Stimulated activated naive CD8-positive, alpha-beta T cell treated with anti-CD3 and anti-CD28 coated beads, Interleukin-15, amount 100 ng/mL, for 72 hours (primary cell): ENCODE data around the gene CAPN8.

Experiments used
- ATAC-seq: fragments of 150-1000 bp; cut with Tn5 transposase; 2 replicates; pipeline ENCODE4 v1.10.0; 2021; ENCODE audit warnings: mild to moderate bottlenecking, moderate library complexity
- DNase-seq, 2 donors: peaks; one replicate each; pipeline ENCODE4 v3.0.0; 2021 to 2022
- H3K27ac Mint-ChIP-seq, 2 donors: one replicate each; pipeline ENCODE4 v1.8.0; 2022; ENCODE audit warnings: mild to moderate bottlenecking in 2 of 2, mixed read lengths in 2 of 2, moderate library complexity in 2 of 2
- H3K27me3 Mint-ChIP-seq: one replicate; pipeline ENCODE4 v1.8.0; 2022; ENCODE audit warnings: mixed read lengths
- H3K4me1 Mint-ChIP-seq: one replicate; pipeline ENCODE4 v1.8.0; 2022; ENCODE audit warnings: mild to moderate bottlenecking, mixed read lengths
- H3K4me3 Mint-ChIP-seq, 2 donors: one replicate each; pipeline ENCODE4 v1.8.0; 2022; ENCODE audit warnings: mild to moderate bottlenecking in 2 of 2, mixed read lengths in 2 of 2, moderate library complexity in 1 of 2
- H3K9me3 Mint-ChIP-seq, 2 donors: one replicate each; pipeline ENCODE4 v1.8.0; 2022; ENCODE audit warnings: mixed read lengths in 2 of 2

CAPN8 gene

GRCh38 chr1:223514644-223515043 is 150.9 kb downstream of the CAPN8 start:
- Mint-ChIP-seq H3K4me1 (peaks cover 39% of the 10 kb centered on the region), H3K27me3 (no peaks in the 10 kb centered on the region), H3K4me3 (peak overlapping the region in 1 of 2 donors; percentile 59), H3K9me3 (peaks cover 0 to 12% of the 10 kb centered on the region in 2 donors), H3K27ac (peak overlapping the region; percentile 71 to 78)
- DNase-seq (no peak), ATAC-seq (no peak)

DNA sequence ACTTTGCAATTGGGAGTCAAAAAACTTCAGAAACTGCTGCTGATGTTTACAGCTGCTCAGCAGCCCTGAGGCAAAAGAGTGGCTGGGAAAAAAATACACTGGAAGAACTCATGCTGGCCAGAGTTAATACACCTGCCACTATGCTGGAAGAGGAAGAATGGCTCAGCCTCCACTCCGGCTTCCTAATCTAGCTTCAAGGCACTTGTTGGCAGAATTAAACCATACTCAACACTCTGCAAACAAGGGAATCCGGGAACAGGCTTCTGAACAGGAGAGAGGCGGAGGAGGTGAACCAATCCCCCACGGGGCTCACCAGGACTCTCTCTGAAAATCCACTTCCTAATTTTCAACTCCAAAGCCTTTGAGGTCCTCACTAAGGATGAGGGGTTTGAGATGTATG is 152.2 kb downstream of the CAPN8 start:
- H3K9me3 Mint-ChIP-seq: peaks cover 0 to 10% of the 10 kb centered on the region in 2 donors
- H3K4me3 Mint-ChIP-seq: no peak overlapping the region
- no peaks in the 10 kb centered on the region for H3K27me3 Mint-ChIP-seq
- no peak overlapping the region for H3K27ac Mint-ChIP-seq
- DNase-seq (no peak), ATAC-seq (no peak)
- peaks cover 39% of the 10 kb centered on the region for H3K4me1 Mint-ChIP-seq

DNA sequence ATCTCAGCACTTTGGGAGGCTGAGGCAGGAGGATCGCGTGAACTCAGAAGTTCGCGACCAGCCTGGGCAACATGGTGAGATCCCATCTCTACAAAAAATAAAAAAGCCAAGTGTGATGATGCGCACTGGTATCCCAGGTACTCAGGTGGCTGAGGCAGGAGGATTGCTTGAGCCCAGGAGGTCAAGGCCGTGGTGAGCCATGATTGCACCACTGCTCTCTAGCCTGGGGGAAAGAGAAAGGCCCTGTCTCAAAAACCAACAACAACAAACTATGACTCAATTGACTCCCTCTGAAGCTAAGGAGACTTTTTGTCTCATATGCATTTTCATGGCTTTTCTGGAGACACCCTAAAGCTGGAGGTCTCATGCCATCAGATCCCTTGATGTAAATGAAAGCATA is 153.4 kb downstream of the CAPN8 start:
- Mint-ChIP-seq H3K9me3 (peaks cover 0 to 10% of the 10 kb centered on the region in 2 donors), H3K4me3 (no peak overlapping the region), H3K27me3 (no peaks in the 10 kb centered on the region), H3K27ac (no peak overlapping the region), H3K4me1 (peaks cover 39% of the 10 kb centered on the region)
- ATAC-seq: no peak
- DNase-seq: no peak

GRCh38 chr1:223508796-223509195 is 156.7 kb downstream of the CAPN8 start:
- no peaks in the 10 kb centered on the region for H3K27me3 Mint-ChIP-seq
- H3K9me3 Mint-ChIP-seq: peaks cover 0 to 10% of the 10 kb centered on the region in 2 donors
- H3K27ac Mint-ChIP-seq: no peak overlapping the region
- no peak for DNase-seq
- H3K4me1 Mint-ChIP-seq: peaks cover 8% of the 10 kb centered on the region
- no peak for ATAC-seq
- no peak overlapping the region for H3K4me3 Mint-ChIP-seq

GRCh38 chr1:223504741-223505140 is 160.8 kb downstream of the CAPN8 start:
- H3K4me3 Mint-ChIP-seq: no peak overlapping the region
- no peak overlapping the region for H3K27ac Mint-ChIP-seq
- no peaks in the 10 kb centered on the region for H3K27me3 Mint-ChIP-seq
- H3K9me3 Mint-ChIP-seq: no peaks in the 10 kb centered on the region
- no peak for ATAC-seq
- no peak for DNase-seq
- peaks cover 16% of the 10 kb centered on the region for H3K4me1 Mint-ChIP-seq

- ATAC-seq: no peak
- no peak overlapping the region for H3K27ac Mint-ChIP-seq
Observed at GRCh38 chr1:223503348-223503747, 162.2 kb downstream of the CAPN8 start.

DNA sequence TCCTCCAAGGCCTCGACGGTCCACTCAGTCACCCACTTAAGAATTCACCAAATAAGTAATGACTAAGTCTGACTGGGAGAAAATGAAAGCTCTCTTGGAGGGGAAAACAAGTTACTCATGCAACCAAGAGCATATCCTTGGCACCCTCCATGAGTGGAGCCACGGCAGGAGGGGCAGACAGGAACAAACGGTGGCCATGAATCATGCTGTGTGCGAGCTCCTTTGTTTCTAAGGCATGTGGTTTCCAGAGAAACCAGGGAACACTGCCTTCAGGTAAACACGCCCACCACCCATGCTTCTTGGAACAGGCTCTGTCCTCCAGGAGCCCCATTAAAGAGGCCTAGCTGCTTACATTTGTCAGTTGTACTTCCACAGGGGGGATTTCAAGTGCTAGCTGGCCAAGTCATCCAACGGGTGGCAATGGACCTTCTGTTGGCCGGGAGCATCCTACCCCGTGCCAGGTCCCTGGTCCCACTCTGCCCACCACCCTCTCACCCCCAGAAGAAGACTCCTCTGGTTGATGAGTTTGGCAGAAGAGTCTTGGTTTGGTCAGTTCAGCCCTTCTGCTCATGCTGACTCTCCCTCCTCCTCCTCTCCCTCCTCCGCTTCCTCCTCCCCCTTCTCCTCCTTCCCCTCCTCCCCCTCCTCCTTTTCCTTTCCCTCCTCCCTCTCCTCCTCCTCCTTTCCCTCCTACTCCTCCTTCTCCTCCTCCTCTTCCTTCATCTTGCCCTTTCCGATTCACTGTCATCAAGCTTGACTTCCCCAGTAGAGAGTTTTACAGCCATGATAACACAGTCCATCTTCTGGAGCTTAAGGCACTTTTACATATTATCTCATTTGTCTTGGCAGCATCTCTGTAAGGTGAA is 164.7 kb downstream of the CAPN8 start:
- H3K9me3 Mint-ChIP-seq: no peaks in the 10 kb centered on the region
- no peak overlapping the region for H3K4me3 Mint-ChIP-seq
- H3K27ac Mint-ChIP-seq: peak overlapping the region; percentile 15 to 65
- DNase-seq (no peak), ATAC-seq (peak; percentile 36)
- no peaks in the 10 kb centered on the region for H3K27me3 Mint-ChIP-seq
- H3K4me1 Mint-ChIP-seq: peaks cover 20% of the 10 kb centered on the region

More at GRCh38 chr1:223503348-223503747, 162.2 kb downstream of the CAPN8 start:
- Mint-ChIP-seq H3K27me3 (no peaks in the 10 kb centered on the region), H3K4me3 (no peak overlapping the region), H3K4me1 (peaks cover 20% of the 10 kb centered on the region), H3K9me3 (no peaks in the 10 kb centered on the region)
- no peak for DNase-seq

GRCh38 chr1:223496883-223497282 is 168.6 kb downstream of the CAPN8 start:
- Mint-ChIP-seq H3K4me1 (peaks cover 20% of the 10 kb centered on the region), H3K9me3 (no peaks in the 10 kb centered on the region), H3K27me3 (no peaks in the 10 kb centered on the region), H3K4me3 (no peak overlapping the region), H3K27ac (no peak overlapping the region)
- no peak for DNase-seq
- no peak for ATAC-seq

DNA sequence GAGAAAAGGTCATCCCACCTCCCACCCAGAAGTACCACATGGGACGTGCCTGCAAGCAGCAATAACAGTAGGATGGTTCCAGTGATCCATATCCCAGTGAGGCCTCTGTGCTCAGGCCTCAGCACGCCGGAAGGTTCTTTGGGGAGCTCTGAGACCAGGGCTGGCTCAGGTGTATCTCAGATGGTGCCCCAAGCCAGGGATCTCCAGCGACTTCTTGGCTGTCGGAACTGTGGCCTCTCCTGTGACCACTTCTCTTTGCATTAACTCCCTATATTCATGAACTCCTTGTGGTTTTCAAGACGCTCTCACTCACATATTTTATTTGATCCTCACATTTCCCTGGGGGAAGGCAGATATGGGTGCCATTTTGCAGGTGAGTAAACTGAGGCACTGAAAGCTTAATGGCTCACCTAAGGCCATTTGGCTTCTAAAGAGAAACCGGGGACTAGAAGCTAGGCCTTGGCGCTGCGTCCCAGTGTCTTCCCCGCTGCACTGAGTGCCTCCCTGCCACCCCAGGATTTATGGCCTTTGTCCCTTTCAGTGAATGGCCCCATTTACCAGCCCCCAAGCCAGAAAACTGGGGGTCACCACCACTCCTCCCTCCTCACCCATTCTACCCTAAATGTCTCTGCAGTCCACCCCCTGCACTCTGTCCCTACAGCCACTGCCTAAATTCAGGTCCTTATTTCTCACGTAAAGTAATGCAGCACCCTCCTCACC is 170.4 kb downstream of the CAPN8 start:
- DNase-seq (no peak), ATAC-seq (no peak)
- H3K27ac Mint-ChIP-seq: no peak overlapping the region
- H3K27me3 Mint-ChIP-seq: no peaks in the 10 kb centered on the region
- no peak overlapping the region for H3K4me3 Mint-ChIP-seq
- H3K9me3 Mint-ChIP-seq: no peaks in the 10 kb centered on the region
- peaks cover 20% of the 10 kb centered on the region for H3K4me1 Mint-ChIP-seq

- peaks cover 7% of the 10 kb centered on the region for H3K27me3 Mint-ChIP-seq
- no peak overlapping the region for H3K4me3 Mint-ChIP-seq
- DNase-seq (no peak), ATAC-seq (no peak)
- H3K4me1 Mint-ChIP-seq: peaks cover 18% of the 10 kb centered on the region
- H3K9me3 Mint-ChIP-seq: no peaks in the 10 kb centered on the region
- no peak overlapping the region for H3K27ac Mint-ChIP-seq
Observed at GRCh38 chr1:223492044-223492443, 173.5 kb downstream of the CAPN8 start.
